ENCODE measurements around the gene MIEF2.

The MIEF2 gene

DNA sequence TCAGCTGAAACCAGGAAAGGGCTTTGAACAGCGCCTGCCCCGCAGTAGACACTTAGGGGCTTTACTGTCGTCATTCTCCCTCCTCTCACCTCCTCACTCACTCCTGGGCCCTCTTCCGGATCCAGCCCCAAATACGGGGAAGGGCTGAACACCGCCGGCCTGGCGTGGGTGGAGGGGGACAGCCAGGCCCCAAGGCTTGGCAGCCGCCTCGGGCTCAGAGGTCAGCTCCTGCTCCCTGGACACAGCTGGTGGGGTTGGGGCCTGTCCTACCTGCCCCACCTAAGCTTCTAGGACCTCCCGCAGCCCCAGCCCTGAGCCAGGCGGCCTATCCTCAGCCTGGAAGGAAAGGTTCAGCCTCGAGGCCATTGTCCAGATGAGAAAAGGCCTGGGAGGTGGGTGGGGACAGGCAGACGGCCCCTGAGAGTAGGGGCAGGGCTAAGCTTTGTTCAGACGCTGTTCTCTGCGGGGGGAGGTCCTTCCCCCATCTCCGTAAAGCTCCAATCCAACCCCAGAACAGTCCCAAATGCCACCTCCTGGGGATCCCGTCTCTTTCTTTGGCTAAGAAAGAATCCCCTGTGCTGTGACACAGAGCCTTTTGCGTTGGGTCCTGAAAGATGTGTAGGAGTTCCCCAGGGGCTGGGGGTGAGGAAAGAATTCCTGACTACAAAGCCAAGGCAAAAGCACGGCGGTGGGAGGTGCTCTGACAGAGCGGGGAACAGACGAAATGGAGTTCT, 35.9 kb upstream of the MIEF2 start:
- in situ Hi-C loops (cut with MboI; ENCODE audit: low sequenced_read_pairs, unreplicated experiment), result no loop called here
- TF ChIP-seq, protein P1, sequence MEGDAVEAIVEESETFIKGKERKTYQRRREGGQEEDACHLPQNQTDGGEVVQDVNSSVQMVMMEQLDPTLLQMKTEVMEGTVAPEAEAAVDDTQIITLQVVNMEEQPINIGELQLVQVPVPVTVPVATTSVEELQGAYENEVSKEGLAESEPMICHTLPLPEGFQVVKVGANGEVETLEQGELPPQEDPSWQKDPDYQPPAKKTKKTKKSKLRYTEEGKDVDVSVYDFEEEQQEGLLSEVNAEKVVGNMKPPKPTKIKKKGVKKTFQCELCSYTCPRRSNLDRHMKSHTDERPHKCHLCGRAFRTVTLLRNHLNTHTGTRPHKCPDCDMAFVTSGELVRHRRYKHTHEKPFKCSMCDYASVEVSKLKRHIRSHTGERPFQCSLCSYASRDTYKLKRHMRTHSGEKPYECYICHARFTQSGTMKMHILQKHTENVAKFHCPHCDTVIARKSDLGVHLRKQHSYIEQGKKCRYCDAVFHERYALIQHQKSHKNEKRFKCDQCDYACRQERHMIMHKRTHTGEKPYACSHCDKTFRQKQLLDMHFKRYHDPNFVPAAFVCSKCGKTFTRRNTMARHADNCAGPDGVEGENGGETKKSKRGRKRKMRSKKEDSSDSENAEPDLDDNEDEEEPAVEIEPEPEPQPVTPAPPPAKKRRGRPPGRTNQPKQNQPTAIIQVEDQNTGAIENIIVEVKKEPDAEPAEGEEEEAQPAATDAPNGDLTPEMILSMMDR (IDR thresholded peaks at IDR 0.05; ENCODE audit: borderline replicate concordance, control extremely low read depth, extremely low read depth, insufficient read depth, missing control alignments), result no peak
- no peak for DNase-seq (ENCODE audit: low spot score)

DNA sequence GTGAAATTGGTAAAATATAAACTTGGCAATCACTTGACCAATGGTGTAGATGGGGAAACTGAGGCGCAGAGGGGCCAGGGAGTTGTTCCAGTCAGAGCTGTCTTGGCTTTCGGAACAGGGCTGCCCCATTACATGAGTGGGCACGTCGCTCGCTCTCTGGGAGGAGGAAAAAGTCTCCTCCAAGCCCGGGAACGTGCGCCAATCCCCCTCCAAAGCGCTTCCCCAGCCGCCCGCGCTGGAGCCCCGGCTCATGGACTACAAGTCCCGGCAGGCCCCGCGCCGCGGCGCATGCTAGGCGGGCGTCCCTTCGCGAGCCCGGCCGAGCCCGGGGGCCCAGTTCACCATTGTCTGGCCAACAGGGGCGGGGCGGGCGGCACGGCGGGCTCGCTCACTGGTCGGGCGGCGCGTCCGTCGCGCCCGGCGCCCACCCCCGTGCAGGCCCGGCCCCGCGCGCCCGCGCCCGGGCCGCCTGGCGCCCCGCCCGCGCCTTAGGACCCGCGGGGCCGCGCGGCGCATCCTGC, 35.3 kb upstream of the MIEF2 start, which contains the start of gene LLGL1:
Gene LLGL1, plus strand, starts transcription at position 515 of the 521 bp plus-strand sequence. CDS start 48 bp downstream, outside the sequence.
- TF ChIP-seq, protein P1 (IDR thresholded peaks at IDR 0.05; ENCODE audit: borderline replicate concordance, control extremely low read depth, extremely low read depth, insufficient read depth, missing control alignments), result no peak
- peak; percentile 99 for DNase-seq (ENCODE audit: low spot score)
- in situ Hi-C loops (cut with MboI; ENCODE audit: low sequenced_read_pairs, unreplicated experiment), result no loop called here

DNA sequence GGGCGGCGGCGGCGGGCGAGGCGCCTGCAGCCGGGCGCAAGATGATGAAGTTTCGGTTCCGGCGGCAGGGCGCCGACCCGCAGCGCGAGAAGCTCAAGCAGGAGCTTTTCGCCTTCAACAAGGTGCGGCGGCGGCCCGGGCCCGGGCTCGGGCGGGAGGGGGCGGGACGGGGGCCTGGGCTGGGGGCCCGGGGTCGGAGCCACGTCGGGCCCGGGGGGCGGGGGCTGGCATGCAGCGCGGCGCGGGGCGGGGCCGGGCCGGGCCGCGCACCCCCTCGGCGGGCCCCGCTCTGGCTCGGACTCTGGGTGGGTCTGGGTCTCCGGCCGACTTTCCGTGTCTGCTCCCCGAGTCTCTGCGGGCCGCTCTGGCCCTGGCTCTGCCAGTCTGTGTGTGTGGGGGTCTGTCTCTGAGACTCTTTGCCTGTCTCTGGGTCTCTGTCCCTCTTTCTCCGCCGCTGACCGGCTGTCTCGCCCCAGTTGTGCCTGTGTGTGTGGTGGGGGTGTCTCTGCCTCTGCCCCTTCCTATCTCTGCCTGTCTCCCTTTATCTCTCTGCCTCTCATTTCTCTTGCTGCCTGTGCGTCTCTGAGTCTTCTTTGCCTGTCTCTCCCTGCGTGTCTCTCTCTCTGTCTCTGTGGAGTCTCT, 34.7 kb upstream of the MIEF2 start:
- TF ChIP-seq, protein P1 (IDR thresholded peaks at IDR 0.05; ENCODE audit: borderline replicate concordance, control extremely low read depth, extremely low read depth, insufficient read depth, missing control alignments), result no peak
- in situ Hi-C loops (cut with MboI; ENCODE audit: low sequenced_read_pairs, unreplicated experiment), result no loop called here
- no peak for DNase-seq (ENCODE audit: low spot score)

DNA sequence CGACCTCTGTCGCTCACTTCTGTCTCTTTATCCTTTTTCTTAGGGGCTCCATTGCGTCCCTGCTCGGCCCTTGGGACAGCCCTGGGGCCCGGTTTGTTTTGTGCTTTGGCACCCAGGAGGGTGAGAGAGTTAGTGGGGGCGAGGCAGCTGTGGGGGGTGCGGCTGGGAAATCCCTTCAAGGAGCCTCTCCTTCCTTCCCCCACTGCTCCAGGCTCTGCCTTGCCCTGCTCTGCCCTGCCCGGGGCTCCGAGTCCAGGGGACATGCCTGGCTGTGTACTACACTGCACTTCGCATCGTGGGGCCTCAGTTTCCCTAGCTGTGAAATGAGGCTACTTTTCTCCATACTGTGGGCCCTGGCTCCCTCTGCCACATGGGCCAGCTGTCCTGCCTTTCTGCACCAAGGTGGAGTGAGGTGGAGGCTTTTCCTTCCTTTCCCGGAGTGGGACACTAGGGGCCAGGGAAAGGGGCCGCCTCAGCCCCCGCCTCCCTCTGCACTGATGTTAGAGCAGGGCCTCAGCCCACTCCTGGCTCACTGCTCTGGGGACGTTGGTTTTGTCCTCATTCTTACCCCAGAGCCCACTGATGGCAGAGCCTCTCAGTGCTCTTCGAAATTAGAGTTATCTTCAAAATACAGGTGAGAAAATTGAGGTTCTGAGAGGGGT, 34.0 kb upstream of the MIEF2 start:
- in situ Hi-C loops (cut with MboI; ENCODE audit: low sequenced_read_pairs, unreplicated experiment), result no loop called here
- TF ChIP-seq, protein P1 (IDR thresholded peaks at IDR 0.05; ENCODE audit: borderline replicate concordance, control extremely low read depth, extremely low read depth, insufficient read depth, missing control alignments), result no peak
- DNase-seq (ENCODE audit: low spot score), result no peak

DNA sequence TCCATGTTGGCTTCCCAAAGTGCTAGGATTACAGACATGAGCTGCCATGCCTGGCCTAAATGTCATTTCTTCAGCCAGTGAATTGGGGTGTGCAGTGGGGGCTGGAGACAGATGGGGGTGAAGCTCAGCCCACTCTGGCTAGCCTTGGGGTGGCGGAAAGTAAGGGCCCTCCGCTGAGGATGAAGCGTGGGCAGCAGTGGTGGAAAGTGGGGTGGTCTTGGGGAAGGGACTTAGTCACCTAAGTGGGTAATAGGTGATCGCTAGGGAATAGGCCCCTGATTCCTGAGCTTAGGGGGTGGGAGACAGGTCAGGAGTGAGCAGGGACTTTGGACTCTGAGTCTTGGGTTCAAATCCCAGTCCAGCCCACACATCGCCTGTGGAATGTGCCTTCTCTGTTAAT, 32.8 kb upstream of the MIEF2 start:
- in situ Hi-C loops (cut with MboI; ENCODE audit: low sequenced_read_pairs, unreplicated experiment), result no loop called here
- no peak for DNase-seq (ENCODE audit: low spot score)
- TF ChIP-seq, protein P1 (IDR thresholded peaks at IDR 0.05; ENCODE audit: borderline replicate concordance, control extremely low read depth, extremely low read depth, insufficient read depth, missing control alignments), result no peak

DNA sequence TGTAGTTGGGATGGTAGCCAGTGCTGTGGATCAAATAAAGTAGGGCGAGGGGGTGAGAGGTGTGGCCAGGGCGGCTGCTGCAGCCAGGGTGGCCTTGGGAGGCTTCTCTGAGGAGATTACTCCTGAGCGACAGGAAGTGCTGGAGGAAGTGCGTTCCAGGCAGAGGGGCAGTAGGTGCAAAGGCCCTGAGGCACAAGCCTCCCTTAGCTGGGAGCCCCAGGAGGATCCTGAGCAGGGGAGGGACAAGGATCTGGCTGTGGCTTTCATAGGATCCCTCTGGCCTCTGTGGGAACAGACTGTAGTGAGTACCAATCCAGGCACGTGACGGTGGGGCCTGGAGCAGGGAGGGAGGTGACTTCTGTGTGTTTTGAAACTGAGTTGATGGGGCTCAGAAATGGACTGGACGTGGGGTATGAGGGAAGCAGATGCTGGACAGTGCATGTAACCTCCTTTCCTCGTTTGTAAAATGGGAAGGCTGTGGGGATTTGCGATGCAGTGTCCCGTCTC, 32.2 kb upstream of the MIEF2 start:
- in situ Hi-C loops (cut with MboI; ENCODE audit: low sequenced_read_pairs, unreplicated experiment), result no loop called here
- TF ChIP-seq, protein P1 (IDR thresholded peaks at IDR 0.05; ENCODE audit: borderline replicate concordance, control extremely low read depth, extremely low read depth, insufficient read depth, missing control alignments), result no peak
- DNase-seq (ENCODE audit: low spot score), result no peak
